ENCODE results near the gene ATG4D.
"Not testable (repeated sequence)": the region's sequence is repeated elsewhere in the genome, so short reads cannot be mapped to it uniquely, and the experiment has no call there.

Gene ATG4D

DNA sequence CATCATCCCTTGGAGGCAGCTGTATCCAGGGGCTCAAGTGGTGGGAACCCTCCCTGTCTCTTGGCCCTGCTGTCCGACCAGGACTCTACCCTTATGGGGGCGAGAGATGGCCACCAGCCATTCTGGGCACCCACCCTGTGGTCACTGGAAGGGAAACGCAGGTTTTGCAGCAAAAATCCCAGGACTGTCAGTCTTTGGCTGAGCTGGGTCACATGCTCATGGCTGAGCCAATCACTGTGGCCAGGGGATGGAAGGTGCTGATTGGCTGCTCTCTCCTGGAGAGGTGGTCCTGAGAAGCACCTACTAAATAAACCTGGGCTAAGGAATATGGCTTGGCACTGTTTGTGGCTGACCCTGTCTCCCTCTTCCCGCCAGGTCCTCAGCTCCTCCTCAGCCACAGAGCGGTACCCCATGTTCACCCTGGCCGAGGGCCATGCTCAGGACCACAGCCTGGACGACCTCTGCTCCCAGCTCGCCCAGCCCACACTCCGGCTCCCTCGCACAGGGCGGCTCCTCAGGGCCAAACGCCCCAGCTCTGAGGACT, 8.9 kb downstream of the ATG4D start:
- peak in 1 of 3 experiments; percentile 47 for DNase-seq (ENCODE audit: low read depth in 3 of 3)

DNA sequence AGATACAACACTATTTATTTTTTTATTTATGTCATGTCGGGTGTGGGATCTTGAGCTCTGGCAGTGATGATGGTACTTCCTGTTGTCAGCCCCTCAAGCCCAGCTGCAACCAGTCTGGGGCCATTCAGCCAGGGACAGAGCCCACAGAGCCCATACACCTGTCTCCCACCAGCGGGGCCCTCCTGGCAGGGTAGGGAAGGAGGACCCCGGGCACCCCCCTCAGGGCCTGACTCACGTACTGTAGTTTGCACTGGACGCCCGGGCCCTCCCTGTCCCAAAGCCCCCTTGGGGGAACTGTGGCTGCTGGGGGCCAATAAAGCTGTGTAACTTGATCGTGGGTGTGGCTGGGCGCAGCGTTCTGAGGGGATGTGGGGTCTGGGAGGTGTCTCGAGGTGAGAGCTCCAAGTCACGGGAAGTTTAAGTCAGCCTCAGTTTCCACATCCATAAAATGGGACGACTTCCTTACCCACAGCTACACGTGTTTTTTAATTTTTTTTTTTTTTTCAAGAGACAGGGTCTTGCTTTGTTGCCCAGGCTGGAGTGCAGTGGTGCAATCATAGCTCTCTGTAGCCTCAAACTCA, 9.5 kb downstream of the ATG4D start:
- DNase-seq (ENCODE audit: low read depth in 3 of 3), result no peak

DNA sequence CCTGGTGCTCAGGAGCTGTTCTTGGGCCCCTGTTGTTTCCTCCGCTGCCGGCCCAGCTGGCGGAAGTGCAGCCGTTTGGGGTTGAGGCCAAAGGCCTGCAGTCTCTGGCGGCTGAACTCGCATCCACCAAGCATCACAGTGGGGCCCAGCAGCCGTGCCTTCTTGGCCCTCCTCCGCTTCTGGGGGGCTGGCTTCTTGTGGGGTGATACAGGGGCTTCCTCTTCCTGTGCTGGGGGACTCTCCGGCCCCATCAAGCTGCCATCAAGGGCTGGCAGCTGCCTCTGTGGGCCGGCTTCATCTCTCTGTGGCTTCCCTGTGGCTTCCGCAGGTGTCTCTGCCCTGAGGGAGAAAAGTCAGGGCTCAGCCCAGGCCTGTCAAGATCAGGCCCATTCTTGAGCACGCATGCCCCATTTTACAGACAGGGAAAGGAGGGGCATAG, 10.3 kb downstream of the ATG4D start:
- no peak for DNase-seq (ENCODE audit: low read depth in 3 of 3)

DNA sequence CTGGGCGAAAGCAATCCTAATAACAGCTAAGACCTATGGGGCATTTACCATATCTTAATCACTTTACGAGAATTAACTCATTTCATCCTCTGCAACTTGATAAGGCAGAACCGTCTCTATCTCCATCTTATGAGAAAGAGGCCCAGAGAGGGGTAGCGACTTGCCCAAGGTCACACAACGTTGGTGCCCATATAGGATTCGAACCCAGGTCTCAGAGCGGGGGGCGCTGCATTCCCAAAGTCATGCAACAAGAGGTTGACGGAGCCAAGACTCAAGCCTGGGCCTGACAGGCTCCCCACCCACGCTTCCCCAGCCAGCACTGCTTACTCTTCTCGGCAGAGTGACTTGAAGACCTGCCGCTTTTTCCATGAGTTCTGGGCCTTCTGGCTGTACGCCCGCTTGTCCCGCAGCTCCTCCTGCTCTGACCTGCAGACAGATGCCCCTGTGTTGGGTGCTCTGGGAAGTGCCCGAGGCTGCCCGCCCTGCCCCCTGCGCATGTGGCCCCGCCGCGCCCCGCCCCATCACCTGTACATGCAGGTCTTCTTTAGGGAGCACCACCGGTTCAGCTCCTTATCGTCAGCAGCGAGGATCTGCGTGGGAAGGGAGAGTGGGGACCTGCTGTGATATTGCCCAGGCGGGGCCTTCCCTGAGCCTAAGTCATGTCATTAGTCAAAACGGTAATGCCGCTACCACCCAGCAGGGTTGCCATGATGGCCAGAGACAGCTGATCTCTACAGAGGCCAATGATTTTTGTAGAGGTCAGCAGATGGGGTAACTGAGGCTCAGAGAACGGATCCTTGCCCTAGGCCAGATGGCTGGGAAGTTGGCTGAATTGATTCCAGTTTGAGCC, 11.3 kb downstream of the ATG4D start:
- no peak for DNase-seq (ENCODE audit: low read depth in 3 of 3)

DNA sequence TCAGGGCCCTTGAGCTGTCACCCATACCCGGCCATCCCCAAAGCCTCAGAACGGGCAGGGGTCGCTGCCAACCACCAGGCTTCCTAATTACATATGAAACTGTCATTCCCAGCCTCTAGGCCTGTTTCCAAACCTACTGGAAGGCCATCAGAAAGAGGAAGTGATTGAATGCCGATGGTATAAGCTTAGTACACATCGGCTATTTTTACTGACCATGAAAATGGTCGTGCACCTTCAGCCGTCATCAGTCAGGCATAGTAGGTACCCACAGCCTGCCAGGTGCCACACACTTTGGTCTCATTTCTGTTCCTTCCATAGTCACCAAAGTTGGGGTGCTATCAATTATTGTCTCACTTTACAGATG, 11.9 kb downstream of the ATG4D start:
- no peak for DNase-seq (ENCODE audit: low read depth in 3 of 3)

DNA sequence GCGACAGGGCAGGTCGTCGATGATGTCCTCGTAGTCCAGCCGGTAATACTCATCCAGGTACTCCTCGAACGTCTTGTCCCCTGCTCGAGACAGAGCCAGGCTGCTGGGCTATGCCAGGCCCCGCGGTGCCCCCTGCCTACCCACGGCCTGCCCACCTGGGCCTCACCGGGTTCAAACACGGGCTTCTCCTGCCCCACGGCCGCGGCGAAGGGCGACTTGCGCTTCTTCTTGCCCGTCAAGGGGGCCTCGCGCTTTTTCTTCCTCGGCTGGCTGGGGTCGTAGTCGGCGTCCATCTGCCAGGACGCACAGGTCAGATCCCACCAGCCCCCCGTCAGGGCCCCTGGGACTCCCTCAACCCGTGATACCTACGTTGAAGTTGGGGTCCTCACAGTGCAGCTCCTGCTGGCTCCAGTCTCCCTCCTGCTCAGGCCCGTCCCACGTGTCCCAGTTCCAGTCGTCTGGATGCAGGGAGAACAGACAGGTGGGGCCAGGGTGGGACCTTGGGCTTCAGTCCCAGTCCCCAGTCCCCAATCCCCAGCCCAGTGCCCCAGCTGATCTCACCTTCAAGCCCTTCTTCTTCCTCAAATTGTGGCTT, 14.0 kb downstream of the ATG4D start:
- DNase-seq (ENCODE audit: low read depth in 3 of 3), result no peak

DNA sequence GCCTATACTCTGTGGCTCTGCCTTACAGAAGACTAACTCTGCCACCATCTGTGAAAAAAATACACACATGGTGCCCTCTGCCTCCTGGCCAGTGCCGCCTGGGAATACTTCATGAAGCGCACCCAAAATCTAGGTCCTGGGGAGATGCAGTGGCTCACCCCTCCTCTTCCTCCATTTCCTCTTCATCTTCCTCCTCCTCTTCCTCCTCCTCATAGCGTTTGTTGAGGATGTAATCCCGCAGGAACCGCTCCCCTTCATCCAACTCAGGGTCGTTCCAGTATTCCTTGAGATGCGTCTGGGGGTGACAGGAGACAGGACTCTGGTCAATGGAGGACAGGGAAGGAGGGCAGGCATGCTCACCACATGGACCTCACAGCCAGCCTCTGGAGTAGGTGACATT, 16.4 kb downstream of the ATG4D start:
- DNase-seq (ENCODE audit: low read depth in 3 of 3), result no peak

DNA sequence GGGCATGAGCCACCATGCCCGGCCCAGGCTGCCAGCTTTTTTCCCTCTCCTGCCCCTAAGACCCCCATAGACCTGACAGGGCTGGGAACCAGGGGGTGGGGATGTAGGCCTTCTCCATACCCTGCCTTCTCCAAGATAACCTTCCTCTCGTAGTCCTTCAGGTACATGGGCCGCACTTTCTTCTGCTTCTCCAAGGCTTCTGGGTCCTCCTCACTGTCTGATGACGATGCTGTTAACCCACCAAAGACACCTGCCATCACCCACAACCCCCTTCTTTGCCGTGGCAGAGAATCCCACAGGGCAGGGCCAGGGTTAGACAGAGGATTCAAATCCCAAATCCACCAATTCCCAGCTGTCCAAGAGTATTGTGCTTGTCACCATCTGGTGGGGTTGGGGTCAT, 18.9 kb downstream of the ATG4D start:
- no peak for DNase-seq (ENCODE audit: low read depth in 3 of 3)

DNA sequence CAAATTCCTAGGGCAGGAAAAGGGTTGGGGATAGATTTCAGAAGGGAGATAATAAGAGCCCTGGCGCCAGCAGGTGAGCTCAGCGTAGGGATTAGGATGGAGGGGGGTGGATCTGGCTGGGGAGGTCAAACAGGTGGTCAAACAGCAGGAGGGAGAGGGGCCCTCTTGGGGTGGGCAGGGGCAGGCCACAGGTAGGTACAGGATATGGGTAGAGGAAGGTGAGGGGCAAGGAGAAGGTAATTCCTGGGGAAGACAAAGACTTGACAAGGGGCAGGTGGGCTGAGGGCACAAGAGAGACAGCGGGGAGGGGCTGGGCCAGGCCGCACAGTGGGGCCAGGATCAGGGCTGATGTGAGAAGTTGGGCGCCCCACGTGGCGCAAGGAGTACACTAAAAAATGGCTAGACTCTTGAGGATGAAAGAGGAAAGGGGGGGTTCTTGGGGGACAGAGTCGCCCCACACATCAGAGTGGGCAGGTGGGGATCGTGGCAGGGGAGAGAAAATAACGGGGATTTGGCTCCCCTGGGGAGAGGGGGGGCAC, 21.4 kb downstream of the ATG4D start:
- peak in 1 of 3 experiments; percentile 57 for DNase-seq (ENCODE audit: low read depth in 3 of 3)

DNA sequence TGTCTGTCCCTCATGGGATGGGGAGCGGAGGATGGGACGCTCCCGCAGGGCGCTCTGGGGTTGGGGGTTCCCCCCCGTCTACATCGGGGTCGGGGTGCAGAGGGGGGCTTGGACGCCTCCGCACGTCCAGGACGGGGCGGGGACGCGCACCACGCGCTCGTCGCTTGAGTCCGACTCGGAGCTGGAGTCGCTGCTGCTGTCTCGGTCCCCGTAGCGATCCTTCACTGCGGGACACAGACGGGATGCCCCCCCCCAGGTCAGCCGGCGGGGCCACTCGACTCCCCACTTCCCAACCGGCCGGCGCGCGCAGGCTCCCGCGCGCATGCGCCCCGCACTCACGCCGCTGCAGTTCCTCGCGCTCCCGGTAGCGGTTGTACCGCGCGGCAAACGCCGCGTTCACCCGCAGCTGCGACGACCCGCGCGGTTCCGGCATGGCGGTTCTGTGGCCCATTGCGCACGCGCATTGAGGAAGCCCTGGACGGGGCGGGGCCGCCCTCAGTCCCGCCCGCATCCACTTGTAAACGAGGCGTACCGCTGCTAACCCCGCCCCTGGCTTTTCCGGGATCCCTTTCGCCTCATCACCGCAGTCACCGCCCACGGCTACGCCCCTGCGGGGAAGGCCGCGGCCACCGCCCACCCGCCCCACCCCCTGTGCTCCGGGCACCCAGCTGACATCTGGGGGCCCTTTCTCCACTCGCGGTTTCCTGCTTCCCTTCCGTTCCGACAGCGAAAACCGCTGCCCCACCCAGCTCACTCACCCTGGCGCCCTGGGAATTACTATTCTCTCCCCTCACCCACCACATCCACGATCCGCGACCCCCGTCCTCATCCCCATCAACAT, 22.1 kb downstream of the ATG4D start, which contains the start of gene KRI1:
TSS of gene KRI1 (minus strand) at position 444 of the 841 bp plus-strand sequence. CDS start at position 433, 11 bp downstream.
- DNase-seq (ENCODE audit: low read depth in 3 of 3), result peak; percentile 94 to 99 (median 94)

DNA sequence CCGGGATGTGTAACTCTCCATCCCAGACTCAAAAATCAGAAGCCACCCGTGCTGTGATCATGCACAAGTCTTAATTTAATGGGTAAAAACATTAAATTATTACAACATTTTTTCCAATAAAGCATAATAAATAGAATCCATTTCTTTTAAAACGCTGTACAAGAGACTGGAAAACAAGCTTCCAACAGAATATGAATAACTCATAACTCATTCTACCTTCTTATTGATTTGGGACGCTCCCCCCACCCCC, 22.6 kb downstream of the ATG4D start:
- DNase-seq (ENCODE audit: low read depth in 3 of 3), result no peak

DNA sequence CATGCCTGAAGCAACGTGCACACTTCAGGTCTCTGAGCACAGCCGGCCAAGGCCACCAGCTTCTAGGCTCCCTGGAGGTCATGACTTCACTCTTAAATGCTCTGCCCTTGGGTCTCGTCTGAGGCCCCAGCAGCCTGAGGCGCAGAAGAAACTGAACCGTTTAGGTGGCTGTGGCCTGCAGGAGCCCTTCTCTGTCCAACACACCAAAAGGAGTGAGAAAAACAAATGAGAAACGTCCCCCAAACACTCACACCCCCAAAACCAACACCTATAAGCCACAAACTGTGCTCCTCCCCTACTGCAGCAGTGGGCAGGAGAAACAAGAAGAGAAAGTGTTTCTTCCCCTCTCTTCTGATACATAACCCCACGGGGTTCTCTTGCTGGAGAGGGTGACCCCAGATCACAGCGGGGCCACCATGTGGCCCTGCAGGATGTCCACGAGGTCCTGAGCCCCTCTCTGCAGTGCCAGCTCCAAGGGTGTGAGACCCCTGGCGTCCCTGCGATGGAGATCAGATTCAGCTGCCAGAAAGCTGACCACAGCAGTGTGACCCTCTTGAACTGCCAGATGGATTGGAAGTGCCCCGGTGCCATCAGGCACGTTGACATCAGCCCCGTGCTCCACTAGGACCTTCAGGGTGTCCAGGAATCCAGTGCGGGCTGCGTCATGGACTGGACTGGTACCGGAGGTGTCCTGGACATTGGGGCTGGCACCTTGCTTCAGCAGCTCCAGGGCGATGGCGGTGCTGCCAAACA, 23.1 kb downstream of the ATG4D start:
- DNase-seq (ENCODE audit: low read depth in 3 of 3), result peak in 1 of 3 experiments; percentile 43

DNA sequence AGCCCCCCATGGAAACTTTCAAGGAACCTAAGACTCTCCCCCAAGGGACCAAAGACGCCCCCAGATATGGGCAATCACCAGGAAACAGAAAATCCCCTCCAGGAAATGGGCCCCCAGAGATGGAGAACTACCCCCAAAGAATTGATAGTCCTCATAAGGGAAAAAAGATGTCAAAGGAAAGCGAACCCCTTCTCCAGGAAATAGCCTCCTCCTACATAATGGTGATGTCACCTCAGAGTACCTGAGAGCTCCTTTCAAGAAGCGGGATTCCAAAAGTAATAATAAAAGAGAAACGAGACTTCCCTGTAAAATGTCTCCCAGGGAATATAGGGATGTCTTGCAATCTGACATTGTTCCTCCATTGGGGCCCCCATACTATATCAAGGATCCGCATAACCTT, 24.0 kb downstream of the ATG4D start:
- DNase-seq (ENCODE audit: low read depth in 3 of 3), result no peak

DNA sequence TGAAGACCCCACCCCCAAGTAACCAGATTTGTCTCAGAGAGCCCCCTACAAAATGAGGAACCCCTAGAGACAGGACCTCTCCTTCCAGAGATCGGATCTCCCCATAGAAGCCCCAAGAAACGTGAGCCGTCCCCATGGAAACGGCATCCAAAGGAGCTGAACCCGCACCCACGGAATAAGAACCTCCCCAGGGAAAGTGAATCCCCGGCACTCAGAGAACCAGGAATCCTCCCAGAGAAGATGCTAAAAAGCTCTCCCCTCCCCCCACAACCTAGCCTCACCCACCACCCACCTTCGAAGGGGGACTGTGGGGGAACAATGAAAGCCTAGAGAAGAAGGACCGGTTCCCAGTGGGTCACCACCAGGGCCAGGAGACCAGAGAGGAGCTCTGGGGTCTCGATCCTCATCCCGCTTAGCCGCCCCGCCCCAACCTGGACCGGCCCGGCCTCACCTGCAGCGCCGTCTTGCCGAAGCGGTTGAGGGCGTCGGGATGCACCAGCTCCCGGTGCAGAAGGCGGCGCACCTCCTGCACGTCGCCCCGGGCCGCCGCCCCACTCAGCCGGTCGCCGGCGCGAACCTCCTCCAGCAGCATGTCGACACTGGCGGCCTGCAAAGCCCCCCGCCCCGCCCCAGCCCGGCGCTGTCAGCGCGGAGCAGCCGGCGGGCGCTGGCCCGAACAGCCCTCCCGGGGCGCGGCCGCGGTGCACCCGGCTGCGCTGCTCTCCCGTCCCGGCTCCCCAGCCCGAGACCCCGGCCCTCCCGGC, 24.5 kb downstream of the ATG4D start:
- DNase-seq (ENCODE audit: low read depth in 3 of 3), result peak in 2 of 3 experiments; percentile 30 to 59

DNA sequence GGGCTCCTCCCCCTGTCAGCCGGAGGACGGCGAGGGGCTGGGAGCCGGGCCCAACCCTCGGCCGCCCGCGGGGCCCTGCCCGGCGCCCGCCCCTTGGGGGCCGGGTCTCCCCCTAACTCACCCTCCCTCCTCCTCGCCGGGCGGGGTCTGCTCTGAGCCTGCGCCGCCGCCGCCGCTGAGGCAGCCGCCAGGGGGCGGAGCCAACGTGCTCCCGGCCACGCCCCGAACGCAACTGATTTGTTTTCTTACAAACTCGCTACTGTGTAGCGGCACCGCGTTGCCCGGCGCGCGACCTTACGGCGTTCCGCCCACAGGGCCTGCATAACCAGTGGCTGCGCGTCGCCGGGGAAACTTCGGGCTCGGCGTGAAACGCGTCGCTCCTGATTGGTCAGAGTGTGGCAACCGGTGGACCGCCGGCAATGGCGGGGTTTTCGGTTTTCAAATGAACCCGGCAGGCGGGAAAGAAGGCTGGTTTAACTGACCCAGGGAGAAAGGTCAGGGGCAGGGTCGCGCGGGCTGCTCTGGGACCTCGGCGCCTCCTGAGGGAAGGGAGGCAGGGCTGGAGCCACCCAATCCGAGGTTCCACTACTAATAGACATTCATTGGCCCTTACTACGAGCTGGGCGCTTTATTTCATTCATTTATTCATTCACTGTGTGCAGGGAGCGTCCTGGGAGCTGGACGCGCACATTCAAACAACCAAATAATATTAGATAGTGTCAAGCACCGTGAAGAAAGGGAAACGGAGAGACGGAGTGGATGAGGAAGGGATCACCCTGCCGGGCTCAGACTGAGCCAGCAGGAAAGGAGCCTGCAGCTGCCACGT, 25.3 kb downstream of the ATG4D start, which contains the start of gene CDKN2D:
TSS of gene CDKN2D (minus strand) at position 154 of the 826 bp plus-strand sequence. CDS start 326 bp downstream, outside the sequence.
- DNase-seq (ENCODE audit: low read depth in 3 of 3), result peak; percentile 99 to 100 (median 99)

DNA sequence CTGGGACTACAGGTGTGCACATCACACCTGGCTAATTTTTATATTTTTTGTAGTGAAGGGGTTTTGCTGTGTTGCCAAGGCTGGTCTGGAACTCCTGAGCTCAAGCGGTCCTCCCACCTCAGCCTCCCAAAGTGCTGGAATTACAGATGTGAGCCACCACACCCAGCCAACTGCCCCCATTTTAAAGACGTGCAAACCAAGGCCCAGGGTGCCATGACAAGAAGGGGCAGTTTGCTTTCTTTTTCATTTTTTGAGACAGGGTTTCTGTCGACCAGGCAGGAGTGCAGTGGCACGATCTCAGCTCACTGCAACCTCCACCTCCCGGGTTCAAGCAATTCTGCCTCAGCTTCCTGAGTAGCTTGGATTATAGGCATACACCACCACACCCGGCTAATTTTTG, 30.1 kb downstream of the ATG4D start:
- not testable (repeated sequence) for DNase-seq (ENCODE audit: low read depth in 3 of 3)

DNA sequence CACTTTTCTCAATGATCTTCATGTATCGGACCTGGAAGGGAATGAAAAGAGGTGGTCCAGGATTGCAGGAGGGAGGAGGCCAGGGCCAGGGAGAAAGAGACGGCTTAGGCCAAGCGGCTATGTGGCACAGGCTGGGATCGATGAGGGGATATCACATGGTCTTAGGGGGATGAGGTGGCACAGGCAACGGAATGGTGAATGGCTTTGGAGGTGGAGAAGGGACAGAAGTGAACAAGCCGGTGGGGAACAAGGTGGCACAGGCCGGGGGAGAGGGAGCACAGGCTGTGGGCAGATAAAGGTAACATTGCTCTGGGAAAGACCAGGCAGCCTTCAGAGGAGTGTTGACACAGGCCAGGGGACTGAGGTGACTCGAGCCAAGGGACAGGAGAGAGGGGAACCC, 30.8 kb downstream of the ATG4D start:
- DNase-seq (ENCODE audit: low read depth in 3 of 3), result no peak

DNA sequence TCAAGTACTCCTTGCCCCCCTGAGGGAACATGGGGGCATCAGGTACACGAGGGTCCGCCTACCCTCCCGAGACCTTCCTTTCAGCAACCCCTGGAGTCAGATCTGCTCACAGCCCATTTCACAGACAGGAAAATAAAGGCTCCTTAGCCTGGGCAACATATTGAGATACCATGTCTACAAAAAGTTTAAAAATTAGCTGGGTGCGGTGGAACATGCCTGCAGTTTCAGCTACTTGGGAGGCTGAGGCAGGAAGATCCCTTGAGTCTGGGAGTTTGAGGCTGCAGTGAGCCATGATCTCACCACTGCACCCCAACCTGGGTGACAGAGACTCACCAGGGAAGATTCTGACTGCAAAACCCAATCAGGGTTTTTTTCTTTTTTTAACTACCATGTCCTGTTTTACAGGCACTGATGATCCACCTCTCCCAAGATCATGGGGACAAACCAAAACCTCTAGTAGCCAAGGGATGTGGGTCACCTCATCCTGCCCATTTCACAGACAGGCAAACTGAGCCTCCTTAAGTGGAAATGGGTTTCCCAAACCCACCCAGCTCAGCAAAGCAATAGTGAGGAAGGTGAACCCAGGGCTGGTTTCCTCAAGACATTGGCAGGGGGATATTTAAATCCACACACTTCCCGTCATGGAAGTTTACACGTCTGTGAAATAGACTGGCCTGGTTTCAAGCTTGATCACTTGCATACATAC, 31.5 kb downstream of the ATG4D start:
- no peak for DNase-seq (ENCODE audit: low read depth in 3 of 3)

Data from stimulated activated CD4-positive, alpha-beta T cell treated with anti-CD3 and anti-CD28 coated beads, TNF-alpha, amount 100 ng/mL, for 24 hours (primary cell).